PFSK-1 (cell line): ENCODE data around the gene PLEKHM3.

ENCODE experiments used
- FOXP2 ChIP-seq: optimal IDR thresholded peaks from 2 replicates; pipeline ENCODE3; 2011; ENCODE audit warnings: borderline replicate concordance, control low read depth, inconsistent platforms; ENCODE audit not compliant: insufficient read depth; ENCODE audit errors: extremely low read length, extremely low read depth
- POLR2AphosphoS5 ChIP-seq: IDR thresholded peaks from 2 replicates; pipeline ENCODE4 v1.6.1; 2012; ENCODE audit warnings: low read depth, mild to moderate bottlenecking, control low read depth, low read length, moderate library complexity
- SIN3A ChIP-seq: IDR thresholded peaks from 2 replicates; pipeline ENCODE4 v1.6.1; 2012; ENCODE audit warnings: mild to moderate bottlenecking, low read length, moderate library complexity, borderline replicate concordance; ENCODE audit not compliant: insufficient read depth
- TAF1 ChIP-seq: IDR thresholded peaks from 2 replicates; pipeline ENCODE4 v1.6.1; 2012; ENCODE audit warnings: low read length, control low read depth, borderline replicate concordance; ENCODE audit not compliant: insufficient read depth
- TF ChIP-seq, protein P1 (sequence below), 2 experiments: IDR thresholded peaks; 2 replicates each; pipeline versions ENCODE4 v1.6.1 to v1.8.0; 2011 to 2012; ENCODE audit warnings: low read depth in 2 of 2, low read length in 2 of 2, control low read depth in 1 of 2, inconsistent platforms in 1 of 2, mild to moderate bottlenecking in 1 of 2, moderate library complexity in 1 of 2; ENCODE audit not compliant: insufficient read depth in 1 of 2

PLEKHM3 gene

DNA sequence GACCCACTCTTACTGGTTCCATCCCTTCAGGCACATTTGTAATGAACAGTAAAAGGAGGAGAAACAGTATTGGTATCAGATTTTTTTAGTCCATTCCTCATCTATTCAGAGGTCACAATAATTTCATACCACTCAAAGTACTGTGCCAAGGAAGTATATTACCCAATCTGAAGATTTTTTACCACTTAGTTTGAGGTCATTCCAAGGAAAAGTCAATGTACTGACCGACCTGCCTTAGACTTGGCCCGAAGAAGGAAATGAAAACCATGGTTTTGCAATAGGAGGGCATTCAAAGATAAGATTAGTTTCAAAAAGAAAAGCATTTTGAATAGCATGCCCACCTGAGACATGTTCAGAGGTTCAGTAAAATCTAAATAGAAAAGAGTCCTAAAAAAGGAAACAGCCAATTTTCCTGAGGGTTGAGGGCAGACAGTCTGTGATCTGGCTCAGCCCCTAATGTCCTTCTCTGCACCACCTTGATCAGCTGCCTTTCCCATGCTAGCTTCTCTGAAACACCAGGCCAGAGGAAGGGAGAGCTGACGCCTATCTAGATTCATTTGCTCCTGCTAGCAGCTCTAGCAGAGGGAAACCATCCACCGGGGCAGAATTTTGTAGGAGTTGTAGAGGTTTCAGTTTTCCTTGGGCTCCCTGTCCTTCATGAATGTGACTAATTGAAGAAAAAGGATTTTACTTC lies 148.3 kb downstream of the PLEKHM3 start:
- TF ChIP-seq SIN3A (no peak), FOXP2 (no peak), POLR2AphosphoS5 (no peak), TAF1 (no peak)
- TF ChIP-seq, protein P1, sequence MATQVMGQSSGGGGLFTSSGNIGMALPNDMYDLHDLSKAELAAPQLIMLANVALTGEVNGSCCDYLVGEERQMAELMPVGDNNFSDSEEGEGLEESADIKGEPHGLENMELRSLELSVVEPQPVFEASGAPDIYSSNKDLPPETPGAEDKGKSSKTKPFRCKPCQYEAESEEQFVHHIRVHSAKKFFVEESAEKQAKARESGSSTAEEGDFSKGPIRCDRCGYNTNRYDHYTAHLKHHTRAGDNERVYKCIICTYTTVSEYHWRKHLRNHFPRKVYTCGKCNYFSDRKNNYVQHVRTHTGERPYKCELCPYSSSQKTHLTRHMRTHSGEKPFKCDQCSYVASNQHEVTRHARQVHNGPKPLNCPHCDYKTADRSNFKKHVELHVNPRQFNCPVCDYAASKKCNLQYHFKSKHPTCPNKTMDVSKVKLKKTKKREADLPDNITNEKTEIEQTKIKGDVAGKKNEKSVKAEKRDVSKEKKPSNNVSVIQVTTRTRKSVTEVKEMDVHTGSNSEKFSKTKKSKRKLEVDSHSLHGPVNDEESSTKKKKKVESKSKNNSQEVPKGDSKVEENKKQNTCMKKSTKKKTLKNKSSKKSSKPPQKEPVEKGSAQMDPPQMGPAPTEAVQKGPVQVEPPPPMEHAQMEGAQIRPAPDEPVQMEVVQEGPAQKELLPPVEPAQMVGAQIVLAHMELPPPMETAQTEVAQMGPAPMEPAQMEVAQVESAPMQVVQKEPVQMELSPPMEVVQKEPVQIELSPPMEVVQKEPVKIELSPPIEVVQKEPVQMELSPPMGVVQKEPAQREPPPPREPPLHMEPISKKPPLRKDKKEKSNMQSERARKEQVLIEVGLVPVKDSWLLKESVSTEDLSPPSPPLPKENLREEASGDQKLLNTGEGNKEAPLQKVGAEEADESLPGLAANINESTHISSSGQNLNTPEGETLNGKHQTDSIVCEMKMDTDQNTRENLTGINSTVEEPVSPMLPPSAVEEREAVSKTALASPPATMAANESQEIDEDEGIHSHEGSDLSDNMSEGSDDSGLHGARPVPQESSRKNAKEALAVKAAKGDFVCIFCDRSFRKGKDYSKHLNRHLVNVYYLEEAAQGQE (IDR thresholded peaks at IDR 0.05; ENCODE audit: insufficient read depth in 1 of 2, low read depth in 2 of 2, low read length in 2 of 2) = no peak

DNA sequence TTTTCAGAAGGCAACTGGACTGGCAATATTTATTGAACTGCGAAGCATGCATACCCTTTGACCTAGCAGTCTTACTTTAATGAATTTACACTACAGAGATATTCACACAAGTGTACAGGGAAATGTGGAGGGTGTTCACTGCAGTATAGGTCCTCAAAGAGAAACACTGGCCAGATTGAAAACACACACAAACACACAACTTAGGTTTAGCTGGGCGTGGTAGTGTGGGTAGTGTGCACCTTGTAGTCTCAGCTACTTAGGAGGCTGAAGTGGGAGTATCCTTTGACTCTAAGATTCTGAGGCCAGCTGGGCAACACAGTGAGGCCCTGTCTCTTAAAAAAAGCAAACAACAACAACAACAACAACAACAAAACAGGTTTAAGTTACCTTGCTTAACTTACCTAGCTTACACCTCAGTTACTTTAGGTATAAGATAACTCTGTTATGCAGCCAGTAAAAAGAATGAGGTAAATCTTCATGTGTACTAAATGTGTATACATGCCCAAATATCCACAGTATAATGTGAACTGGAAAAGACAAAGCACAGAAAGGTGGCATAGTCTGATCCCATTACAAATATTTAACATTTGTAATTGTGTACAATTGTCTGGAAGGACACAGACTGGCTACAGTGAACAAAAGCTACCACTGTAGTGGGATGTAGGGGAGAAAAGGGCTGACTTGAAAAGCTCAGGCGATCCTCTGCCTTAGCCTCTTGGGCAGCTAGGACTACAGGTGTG lies 149.7 kb downstream of the PLEKHM3 start:
- TF ChIP-seq, protein P1 (IDR thresholded peaks at IDR 0.05; ENCODE audit: insufficient read depth in 1 of 2, low read depth in 2 of 2, low read length in 2 of 2) = no peak
- TF ChIP-seq TAF1 = no peak
- no peak for TF ChIP-seq POLR2AphosphoS5
- no peak for TF ChIP-seq SIN3A
- TF ChIP-seq FOXP2 = no peak

DNA sequence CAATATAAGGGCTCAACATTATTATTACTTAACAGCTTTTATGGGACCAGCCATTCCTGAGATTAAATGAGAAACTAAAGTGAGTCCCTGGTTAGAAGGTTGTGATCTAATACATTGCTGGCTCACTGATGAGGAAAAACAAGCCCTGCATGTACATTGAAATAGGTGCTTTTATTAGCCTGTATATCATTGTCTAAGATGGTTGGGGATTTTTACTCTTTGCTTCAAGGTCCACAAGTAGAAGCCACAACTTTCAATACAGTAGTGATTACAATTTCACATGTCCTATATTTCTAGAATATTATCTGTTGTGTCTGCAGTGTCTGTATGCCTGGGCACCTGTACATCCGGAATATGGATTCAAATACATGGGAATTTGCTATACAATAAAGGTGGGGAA lies 151.5 kb downstream of the PLEKHM3 start:
- TF ChIP-seq TAF1 (no peak), FOXP2 (no peak), SIN3A (no peak), POLR2AphosphoS5 (no peak)
- TF ChIP-seq, protein P1 (IDR thresholded peaks at IDR 0.05; ENCODE audit: insufficient read depth in 1 of 2, low read depth in 2 of 2, low read length in 2 of 2) = no peak

DNA sequence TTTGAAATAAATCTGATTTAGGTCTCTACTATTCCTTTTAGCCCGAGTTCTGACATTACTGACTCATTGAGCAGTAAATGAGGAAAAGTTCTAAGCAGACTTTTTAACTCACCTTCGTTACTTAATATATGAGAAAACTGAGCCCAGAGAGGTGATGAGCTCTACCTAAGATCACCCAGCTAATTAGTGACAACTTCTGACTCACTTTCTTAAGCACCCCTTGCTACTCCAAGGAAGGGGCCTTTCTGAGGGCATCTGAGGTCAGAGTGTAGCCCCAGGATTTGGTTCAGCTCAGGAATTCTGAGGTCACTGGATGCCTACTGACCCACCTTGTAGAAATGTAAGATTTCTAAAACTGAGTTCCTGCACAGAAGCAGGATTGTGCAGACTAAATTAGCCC lies 153.4 kb downstream of the PLEKHM3 start:
- TF ChIP-seq TAF1 = no peak
- TF ChIP-seq POLR2AphosphoS5 = no peak
- TF ChIP-seq, protein P1 (IDR thresholded peaks at IDR 0.05; ENCODE audit: insufficient read depth in 1 of 2, low read depth in 2 of 2, low read length in 2 of 2) = no peak
- no peak for TF ChIP-seq SIN3A
- TF ChIP-seq FOXP2 = no peak
